Activated naive CD8-positive, alpha-beta T cell treated with anti-CD3 and anti-CD28 coated beads, Interleukin-2, amount 50 U/mL, for 16 hours (primary cell): Measurements from ENCODE around the gene ING5.

Experiments
- DNase-seq: peaks from one replicate; pipeline ENCODE4 v3.0.0-alpha.2; 2020; ENCODE audit warnings: low read depth, low spot score

ING5 gene

DNA sequence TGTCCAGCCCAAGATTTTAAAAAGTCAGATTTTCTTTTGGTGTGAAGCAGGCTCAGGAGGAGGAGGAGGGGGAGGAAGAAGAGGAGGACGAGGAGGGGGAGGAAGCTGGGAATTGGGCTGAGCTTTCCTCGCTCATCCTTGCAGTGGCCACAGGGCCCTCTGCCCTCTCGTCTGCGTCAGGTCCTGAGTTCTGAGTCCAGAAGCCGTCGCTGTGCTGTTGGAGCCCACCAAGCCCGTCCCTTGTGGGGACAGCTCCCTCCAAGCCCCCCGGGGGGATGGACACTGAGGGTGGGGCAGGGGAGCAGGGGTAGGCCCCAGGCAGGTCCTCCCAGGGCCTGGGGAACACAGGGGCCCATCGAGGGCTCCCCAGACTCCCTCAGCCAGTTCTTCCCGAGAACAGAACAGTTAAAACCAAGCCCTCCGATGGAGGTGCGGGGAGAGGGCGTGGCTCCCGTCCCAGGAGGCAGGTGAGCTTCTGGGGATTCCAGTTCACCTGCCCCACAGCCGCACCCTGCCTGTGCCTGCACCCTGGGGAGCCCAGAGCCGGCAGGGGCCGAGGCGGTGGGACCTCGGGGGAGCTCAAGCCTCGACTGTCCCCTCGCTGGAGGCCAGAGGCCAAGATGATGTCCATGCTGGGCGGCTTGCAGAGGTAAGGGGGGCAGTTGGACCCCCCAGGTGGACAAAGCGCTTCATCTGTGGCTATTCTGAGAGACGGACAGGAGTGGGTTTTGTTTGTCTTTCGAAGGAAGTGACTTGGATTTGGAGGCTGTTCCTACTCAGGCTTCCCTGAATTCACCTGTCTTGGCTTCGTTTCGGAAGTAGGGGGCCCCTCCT, 74.7 kb downstream of the ING5 start, which contains the start of gene GAL3ST2:
Gene GAL3ST2 (plus strand): TSS at position 487 of the 834 bp plus-strand sequence. CDS start 134 bp downstream, at position 621.
- no peak for DNase-seq

DNA sequence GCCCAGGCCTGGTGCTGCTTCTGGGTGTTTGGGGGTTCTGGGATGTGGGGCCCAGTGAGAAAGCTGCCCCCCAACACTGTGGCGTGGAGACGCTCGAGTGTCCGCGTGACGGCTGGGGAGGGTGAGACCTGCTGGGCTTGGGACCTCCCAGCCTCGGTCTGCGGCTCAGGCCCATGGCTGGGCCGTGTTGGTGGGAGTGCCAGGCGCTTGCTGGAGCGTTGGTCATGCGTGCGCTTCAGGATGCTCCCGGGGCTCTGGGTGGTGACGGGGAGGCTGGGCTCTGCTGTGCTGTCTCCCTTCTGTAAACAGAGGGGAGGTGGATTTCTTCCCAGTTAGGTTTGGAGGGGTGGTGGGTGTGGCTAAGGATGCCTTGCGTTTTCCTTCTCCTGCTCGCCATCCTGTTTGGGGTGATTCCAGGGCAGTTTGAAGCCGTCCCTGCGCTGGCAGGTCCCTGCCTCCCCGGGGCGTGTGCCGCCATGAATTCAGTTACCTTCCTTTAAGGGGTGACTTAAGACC, 75.4 kb downstream of the ING5 start:
- DNase-seq = no peak

DNA sequence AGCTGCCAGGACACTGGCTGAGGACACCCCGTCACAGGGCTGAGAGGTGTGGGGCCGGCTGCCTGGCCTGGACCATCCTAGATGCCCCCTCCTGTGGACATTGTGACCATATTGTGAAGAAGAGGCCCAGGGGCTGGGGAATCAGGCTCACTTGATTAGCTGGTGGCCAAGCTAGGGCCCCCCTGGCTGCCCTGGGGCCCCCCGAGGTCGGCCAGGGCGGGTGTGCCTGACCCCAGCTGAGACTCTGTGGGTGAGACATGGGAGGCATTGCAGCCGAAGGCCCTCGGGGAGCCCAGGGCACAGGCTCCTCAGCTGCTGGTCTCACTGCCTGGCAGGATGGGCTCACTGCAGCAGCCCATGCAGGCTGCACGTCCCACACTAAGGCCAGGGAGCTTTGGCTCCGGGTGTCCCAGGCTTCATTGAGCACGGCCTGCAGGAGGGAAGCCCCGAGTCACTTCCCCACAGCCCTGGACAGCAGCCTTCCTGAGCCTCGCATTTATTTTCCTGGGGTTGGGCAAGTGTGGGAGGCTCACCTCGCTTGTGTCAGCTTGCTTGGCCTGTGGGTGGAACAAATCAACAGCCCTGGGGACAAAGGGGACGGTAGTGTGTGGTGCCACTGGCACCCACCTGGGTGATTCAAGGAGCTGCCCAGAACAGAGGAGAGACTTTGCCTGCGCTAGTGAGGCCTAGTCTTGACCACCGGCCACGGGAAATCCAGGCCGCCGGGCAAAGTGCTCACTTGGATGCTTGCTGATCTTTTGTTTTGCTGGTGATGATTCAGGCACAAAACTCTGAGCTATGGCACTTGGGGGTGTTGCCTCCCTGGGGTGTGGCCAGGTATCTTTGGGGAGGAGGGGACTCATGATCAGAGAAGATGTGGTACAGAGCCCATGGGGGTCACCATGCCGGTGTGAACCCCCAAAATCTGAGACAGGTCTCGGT, 76.1 kb downstream of the ING5 start:
- DNase-seq = no peak
